ENCODE results near the gene RPS27L.

RPS27L gene

GRCh38 chr15:63187589-63188226, 30.4 kb upstream of the RPS27L start:
- no peak for FAIRE-seq

GRCh38 chr15:63186065-63186464, 28.8 kb upstream of the RPS27L start:
- FAIRE-seq: no peak

- no peak for FAIRE-seq
Measured at GRCh38 chr15:63185206-63185605, 27.9 kb upstream of the RPS27L start.

GRCh38 chr15:63181648-63182047, 24.4 kb upstream of the RPS27L start:
- no peak for FAIRE-seq

- FAIRE-seq: no peak
Measured at GRCh38 chr15:63180746-63181145, 23.5 kb upstream of the RPS27L start.

GRCh38 chr15:63178034-63178433, 20.8 kb upstream of the RPS27L start:
- FAIRE-seq: no peak

GRCh38 chr15:63176302-63176701, 19.0 kb upstream of the RPS27L start:
- FAIRE-seq: no peak

- no peak for FAIRE-seq
Measured at GRCh38 chr15:63172851-63173451, 15.7 kb upstream of the RPS27L start.

GRCh38 chr15:63172376-63172775, 15.1 kb upstream of the RPS27L start:
- FAIRE-seq: no peak

GRCh38 chr15:63169788-63170187, 12.5 kb upstream of the RPS27L start:
- FAIRE-seq: no peak

- FAIRE-seq: no peak
Measured at GRCh38 chr15:63166219-63166618, 8.9 kb upstream of the RPS27L start.

- FAIRE-seq: no peak
Measured at GRCh38 chr15:63165166-63165859, 8.0 kb upstream of the RPS27L start.

- FAIRE-seq: no peak
Measured at GRCh38 chr15:63163217-63163616, 5.9 kb upstream of the RPS27L start.

- no peak for FAIRE-seq
Measured at GRCh38 chr15:63160638-63161037, 3.4 kb upstream of the RPS27L start.

GRCh38 chr15:63157891-63158431, 684 bp upstream of the RPS27L start:
- FAIRE-seq: no peak

- FAIRE-seq: no peak
Measured at GRCh38 chr15:63156755-63157117, 541 bp downstream of the RPS27L start.

GRCh38 chr15:63156086-63156710, 1.1 kb downstream of the RPS27L start:
- peak; percentile 73 for FAIRE-seq

- no peak for FAIRE-seq
Measured at GRCh38 chr15:63155486-63155885, 1.8 kb downstream of the RPS27L start.

GRCh38 chr15:63151665-63152064, 5.6 kb downstream of the RPS27L start:
- no peak for FAIRE-seq

GRCh38 chr15:63146684-63147083, 10.6 kb downstream of the RPS27L start:
- FAIRE-seq: no peak

GRCh38 chr15:63145426-63145825, 11.9 kb downstream of the RPS27L start:
- FAIRE-seq: no peak

- FAIRE-seq: no peak
Measured at GRCh38 chr15:63140936-63141335, 16.3 kb downstream of the RPS27L start.

- FAIRE-seq: peak; percentile 23
Measured at GRCh38 chr15:63136742-63137141, 20.5 kb downstream of the RPS27L start.

GRCh38 chr15:63135804-63136203, 21.5 kb downstream of the RPS27L start:
- FAIRE-seq: no peak

All from G401.6 (cell line).